Left lung (tissue), 10 donors: ENCODE data around the gene CAV1. TPM values are rescaled to one million over a fixed set of nuclear protein-coding genes. Genes with fewer than 3 reads are reported as not detected.

Source experiments
- ATAC-seq: fragments of 200-7000 bp; cut with Tn5 transposase; one replicate; pipeline ENCODE4 v1.9.1; 2020; ENCODE audit warnings: moderate library complexity
- DNase-seq, 4 donors: peaks; one replicate each; pipeline ENCODE4 v3.0.0-alpha.2; 2013 to 2020
- H3K27ac ChIP-seq, 2 donors: fragments of 200-600 bp; sonication (generic) in 1 of 2; one replicate each; pipeline versions ENCODE4 v1.5.0 to v1.8.0; 2020 to 2021
- H3K27me3 ChIP-seq, 2 donors: fragments of 200-600 bp; sonication (generic) in 1 of 2; one replicate each; pipeline versions ENCODE4 v1.5.0 to v1.8.0; 2020 to 2021
- H3K36me3 ChIP-seq, 2 donors: fragments of 200-600 bp; sonication (generic) in 1 of 2; one replicate each; pipeline versions ENCODE4 v1.5.0 to v1.8.0; 2020 to 2021
- H3K4me1 ChIP-seq, 2 donors: fragments of 200-600 bp; one replicate each; pipeline ENCODE4 v1.8.0; 2021
- H3K4me3 ChIP-seq, 2 donors: fragments of 200-600 bp; sonication (generic) in 1 of 2; one replicate each; pipeline versions ENCODE4 v1.5.0 to v1.8.0; 2020 to 2021; ENCODE audit warnings: mild to moderate bottlenecking in 1 of 2
- H3K9me3 ChIP-seq, 2 donors: fragments of 200-600 bp; sonication (generic) in 1 of 2; one replicate each; pipeline versions ENCODE4 v1.5.0 to v1.8.0; 2020 to 2021
- intact Hi-C, 2 donors: fragments of 100-400 bp; cut with DNase I; formaldehyde crosslinking; loops; one replicate each; pipeline versions ENCODE4 v1.11.2 to v1.14.2; 2022
- polyA plus RNA-seq, 6 donors: library from polyadenylated mRNA; unstranded; fragments of 120-200 nt; gene quantifications; one replicate each; pipeline ENCODE4 v1.2.1, GENCODE V29; 2013; ENCODE audit not compliant: insufficient read length in 6 of 6
- total RNA-seq, 2 donors: library from RNA; stranded (reverse); fragmentation: NEBNext Ultra II Directional; extraction: Animal tissue kit (Norgen Biotek cat#: 25700); gene quantifications; one replicate each; pipeline ENCODE4 v1.2.1, GENCODE V29; 2021
- TF ChIP-seq, protein P1 (sequence below), 2 donors: fragments of 200-600 bp; sonication (generic) in 1 of 2; IDR thresholded peaks; one replicate each; pipeline versions ENCODE4 v1.5.0 to v1.8.0; 2021; ENCODE audit warnings: antibody characterized with exemption in 2 of 2
- donor health status: DM: no; HTN: yes; CAD: no.
- donor health status: DM: no; HTN: no; CAD: no.

Gene CAV1
- total and polyA plus RNA-seq, 8 donors = 332 to 520 (median 402) TPM

DNA sequence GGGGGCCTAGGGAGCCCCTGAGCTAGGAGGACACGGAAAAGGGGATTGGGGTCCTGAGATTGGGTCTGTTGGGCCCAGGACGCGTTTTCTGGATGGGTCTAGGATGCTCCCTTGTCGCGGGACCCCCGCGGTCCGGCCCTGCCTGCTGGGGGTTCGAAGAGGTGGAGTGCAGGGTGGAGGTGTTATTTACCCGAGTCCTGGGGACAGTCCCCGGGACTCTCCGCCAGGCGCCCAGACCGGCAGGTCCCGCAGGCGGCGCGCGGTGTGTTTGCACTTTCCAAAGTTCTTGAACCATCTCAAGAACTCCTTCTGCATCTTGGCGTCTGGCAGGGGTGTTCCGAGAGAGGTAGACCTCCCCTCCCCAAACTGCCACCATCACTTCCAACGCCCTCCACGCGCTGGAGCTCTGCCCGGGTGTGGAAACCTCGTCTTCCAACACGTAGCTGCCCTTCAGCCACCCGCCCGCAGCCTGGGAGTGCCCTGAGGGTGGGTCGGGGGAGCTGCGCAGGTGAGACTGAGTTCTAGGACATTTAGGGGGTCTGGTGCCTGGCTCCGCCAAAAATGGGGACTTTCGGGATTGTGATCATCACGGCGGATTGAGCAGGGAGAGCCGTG, 569 bp downstream of the CAV1 start:
- TF ChIP-seq, protein P1, sequence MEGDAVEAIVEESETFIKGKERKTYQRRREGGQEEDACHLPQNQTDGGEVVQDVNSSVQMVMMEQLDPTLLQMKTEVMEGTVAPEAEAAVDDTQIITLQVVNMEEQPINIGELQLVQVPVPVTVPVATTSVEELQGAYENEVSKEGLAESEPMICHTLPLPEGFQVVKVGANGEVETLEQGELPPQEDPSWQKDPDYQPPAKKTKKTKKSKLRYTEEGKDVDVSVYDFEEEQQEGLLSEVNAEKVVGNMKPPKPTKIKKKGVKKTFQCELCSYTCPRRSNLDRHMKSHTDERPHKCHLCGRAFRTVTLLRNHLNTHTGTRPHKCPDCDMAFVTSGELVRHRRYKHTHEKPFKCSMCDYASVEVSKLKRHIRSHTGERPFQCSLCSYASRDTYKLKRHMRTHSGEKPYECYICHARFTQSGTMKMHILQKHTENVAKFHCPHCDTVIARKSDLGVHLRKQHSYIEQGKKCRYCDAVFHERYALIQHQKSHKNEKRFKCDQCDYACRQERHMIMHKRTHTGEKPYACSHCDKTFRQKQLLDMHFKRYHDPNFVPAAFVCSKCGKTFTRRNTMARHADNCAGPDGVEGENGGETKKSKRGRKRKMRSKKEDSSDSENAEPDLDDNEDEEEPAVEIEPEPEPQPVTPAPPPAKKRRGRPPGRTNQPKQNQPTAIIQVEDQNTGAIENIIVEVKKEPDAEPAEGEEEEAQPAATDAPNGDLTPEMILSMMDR (IDR thresholded peaks at IDR 0.05) = no peak

DNA sequence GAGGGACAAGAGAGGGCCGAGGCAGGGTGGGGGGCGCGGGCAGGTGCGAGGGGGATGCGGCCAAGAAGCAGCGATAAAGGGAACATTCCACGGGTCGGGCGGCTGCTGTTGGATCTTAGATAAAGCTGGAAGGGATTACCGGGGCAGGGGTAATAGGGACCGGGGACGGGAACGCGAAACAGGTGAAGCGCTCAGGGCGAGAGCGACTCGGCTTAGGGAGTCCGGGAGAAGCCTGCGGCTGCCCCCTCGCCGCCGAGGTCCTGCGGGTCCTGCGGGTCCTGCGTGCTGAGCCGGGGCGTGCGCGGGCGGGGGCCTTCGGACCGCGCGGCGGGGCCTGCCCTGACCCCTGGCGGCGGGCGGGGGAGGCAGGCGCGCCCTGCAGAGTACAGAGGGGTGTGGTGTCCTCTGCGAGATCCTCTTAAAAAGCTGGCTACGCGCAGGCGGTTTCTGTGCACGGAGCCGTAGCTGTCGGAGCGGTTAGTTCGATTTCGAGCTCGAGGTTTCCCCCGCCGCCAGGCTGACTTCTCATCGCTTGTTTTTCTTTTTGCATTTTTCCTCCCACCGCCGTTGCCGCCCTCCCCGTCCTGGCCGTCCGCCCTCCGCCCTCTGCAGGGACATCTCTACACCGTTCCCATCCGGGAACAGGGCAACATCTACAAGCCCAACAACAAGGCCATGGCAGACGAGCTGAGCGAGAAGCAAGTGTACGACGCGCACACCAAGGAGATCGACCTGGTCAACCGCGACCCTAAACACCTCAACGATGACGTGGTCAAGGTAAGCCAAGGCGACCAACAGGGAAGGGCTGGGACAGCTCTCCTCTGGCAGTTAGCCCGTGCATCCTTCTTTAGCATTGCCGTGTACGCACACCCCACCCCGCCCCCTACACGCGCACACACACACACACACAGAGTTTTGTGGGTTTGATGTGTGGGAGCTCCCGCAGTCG, 1.4 kb downstream of the CAV1 start:
- Histone ChIP-seq H3K4me3 (peak overlapping the region; percentile 51 to 57), H3K9me3 (no peaks in the 10 kb centered on the region), H3K27me3 (peaks cover 0 to 45% of the 10 kb centered on the region in 2 donors), H3K4me1 (peaks cover 14 to 64% of the 10 kb centered on the region in 2 donors), H3K36me3 (no peaks in the 10 kb centered on the region), H3K27ac (peak overlapping the region; percentile 90 to 94)
- intact Hi-C loops = loop anchor here in 1 of 2 donors (10.0 kb wide), 1 partner anchor 271 kb away; no protein-coding TSS in a partner anchor
- TF ChIP-seq, protein P1 (IDR thresholded peaks at IDR 0.05) = peak; percentile 84 to 92
- ATAC-seq (peak; percentile 83), DNase-seq (peak; percentile 81 to 93 (median 86))

More for the DNA sequence above, 569 bp downstream of the CAV1 start:
- peaks cover 14 to 56% of the 10 kb centered on the region in 2 donors for H3K4me1 ChIP-seq
- peak; percentile 68 for ATAC-seq
- peak overlapping the region; percentile 90 to 94 for H3K27ac ChIP-seq
- H3K27me3 ChIP-seq = peaks cover 0 to 45% of the 10 kb centered on the region in 2 donors
- peak; percentile 44 to 86 (median 60) for DNase-seq
- H3K36me3 ChIP-seq = no peaks in the 10 kb centered on the region
- H3K9me3 ChIP-seq = no peaks in the 10 kb centered on the region
- H3K4me3 ChIP-seq = peak overlapping the region; percentile 51 to 57
- intact Hi-C loops = loop anchor here in 1 of 2 donors (10.0 kb wide), 1 partner anchor 271 kb away; no protein-coding TSS in a partner anchor

DNA sequence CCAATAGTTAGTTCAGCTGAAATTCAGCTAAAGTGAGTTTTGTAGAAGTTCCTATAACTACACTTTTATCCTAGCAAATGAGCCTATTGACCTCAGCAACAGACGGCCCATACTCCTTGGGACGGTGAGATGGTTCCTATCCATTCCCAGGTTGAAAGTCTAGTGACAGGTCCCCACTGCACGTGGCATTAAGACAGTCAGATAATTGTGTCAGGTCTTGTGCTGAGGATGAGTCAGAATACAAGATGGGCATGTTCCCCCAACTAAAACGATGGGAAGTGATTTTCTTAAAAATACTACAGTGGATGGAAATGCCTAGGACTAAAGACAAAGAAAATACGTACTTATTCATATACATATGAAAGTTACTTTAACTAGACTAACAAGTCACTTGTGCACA, 2.1 kb downstream of the CAV1 start:
- peak overlapping the region; percentile 90 to 94 for H3K27ac ChIP-seq
- no peak for DNase-seq
- no peaks in the 10 kb centered on the region for H3K36me3 ChIP-seq
- H3K9me3 ChIP-seq = no peaks in the 10 kb centered on the region
- TF ChIP-seq, protein P1 (IDR thresholded peaks at IDR 0.05) = no peak
- no peak for ATAC-seq
- H3K27me3 ChIP-seq = peaks cover 0 to 45% of the 10 kb centered on the region in 2 donors
- H3K4me3 ChIP-seq = peak overlapping the region; percentile 51 to 57
- H3K4me1 ChIP-seq = peaks cover 13 to 61% of the 10 kb centered on the region in 2 donors
- intact Hi-C loops = loop anchor here in 1 of 2 donors (10.0 kb wide), 1 partner anchor 272 kb away; no protein-coding TSS in a partner anchor

DNA sequence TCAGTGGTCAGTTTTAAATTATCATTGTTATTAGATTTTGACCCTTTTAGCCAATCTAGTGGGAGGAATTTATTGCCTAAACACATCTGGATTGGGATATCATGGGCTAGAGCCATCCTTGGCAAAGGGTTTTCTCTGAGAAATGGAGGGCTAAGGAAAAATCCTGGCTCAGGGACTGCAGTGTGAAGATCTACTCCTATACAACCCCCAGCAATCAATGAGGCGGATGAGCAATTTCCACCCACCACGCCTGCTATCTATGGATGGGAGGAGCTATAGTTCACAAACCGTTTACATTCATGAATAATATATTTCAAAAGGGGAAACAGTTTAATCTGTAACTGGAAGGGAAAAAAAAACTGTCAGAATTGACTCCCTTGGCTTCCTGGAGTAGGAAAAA, 2.7 kb downstream of the CAV1 start:
- ATAC-seq = no peak
- Histone ChIP-seq H3K36me3 (no peaks in the 10 kb centered on the region), H3K4me3 (peak overlapping the region; percentile 51 to 57), H3K4me1 (peaks cover 10 to 58% of the 10 kb centered on the region in 2 donors), H3K9me3 (no peaks in the 10 kb centered on the region), H3K27ac (peak overlapping the region; percentile 90 to 94), H3K27me3 (peaks cover 0 to 45% of the 10 kb centered on the region in 2 donors)
- intact Hi-C loops = loop anchor here in 1 of 2 donors (10.0 kb wide), 1 partner anchor 273 kb away; no protein-coding TSS in a partner anchor
- TF ChIP-seq, protein P1 (IDR thresholded peaks at IDR 0.05) = no peak
- no peak for DNase-seq
